Measurements from ENCODE around the gene GJB2.

GJB2 gene

DNA sequence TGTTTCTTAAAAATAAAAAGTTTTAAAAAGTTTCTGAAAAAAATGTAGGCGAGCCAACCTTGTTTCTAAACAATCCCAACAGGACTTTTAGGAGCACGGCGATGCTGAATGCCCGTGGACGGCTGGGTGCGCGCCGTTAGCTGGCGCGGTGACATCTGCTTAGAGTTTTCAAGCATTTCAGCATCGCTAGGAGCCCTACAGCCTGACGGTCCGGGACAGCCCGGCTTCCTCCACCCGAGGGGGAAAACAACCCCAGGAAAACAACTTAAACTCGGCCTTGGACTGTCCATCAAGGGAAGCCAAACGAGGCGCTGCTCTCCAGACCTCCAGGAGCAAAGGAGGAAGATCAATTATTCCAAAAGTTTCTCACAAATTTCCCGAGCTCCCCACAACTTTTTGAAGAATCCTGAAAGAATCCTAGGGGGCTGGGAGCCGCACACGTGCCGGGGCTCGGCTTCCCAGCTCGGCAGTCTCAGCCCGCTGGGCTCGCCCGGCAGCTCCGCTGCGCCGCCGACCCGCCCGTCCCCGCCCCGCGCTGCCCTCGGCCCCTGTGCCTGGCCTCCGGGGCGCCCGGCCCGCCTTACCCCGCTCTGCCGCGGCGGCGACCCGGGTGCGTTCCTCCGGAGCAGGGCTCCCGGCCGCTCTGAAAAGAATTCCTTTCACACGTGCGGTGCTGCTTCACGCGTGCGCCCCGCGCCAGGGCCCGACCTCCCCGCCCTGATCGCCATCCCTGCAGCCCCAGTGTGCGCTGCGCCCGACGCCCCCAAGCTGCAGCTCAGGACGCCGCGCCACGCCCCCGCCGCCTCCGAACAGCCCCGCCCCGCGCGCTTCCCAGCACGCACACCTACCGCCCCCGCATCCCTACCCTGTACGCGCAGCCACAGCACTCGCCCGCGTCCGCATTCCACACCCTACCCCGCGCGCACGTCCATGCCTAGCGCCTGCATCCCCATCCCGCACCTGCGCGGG is 32.1 kb downstream of the GJB2 start, which contains the start of gene GJA3:
Gene GJA3, minus strand, starts transcription at position 747 of the 969 bp plus-strand sequence. CDS start 17,764 bp downstream, outside the sequence.
- TF ChIP-seq EGR1 (IDR thresholded peaks at IDR 0.05) = peak; percentile 99
- no peak for TF ChIP-seq CEBPB (IDR thresholded peaks at IDR 0.05)
- no peak for TF ChIP-seq FOXM1 (IDR thresholded peaks at IDR 0.05; ENCODE audit: borderline replicate concordance, low read depth)

DNA sequence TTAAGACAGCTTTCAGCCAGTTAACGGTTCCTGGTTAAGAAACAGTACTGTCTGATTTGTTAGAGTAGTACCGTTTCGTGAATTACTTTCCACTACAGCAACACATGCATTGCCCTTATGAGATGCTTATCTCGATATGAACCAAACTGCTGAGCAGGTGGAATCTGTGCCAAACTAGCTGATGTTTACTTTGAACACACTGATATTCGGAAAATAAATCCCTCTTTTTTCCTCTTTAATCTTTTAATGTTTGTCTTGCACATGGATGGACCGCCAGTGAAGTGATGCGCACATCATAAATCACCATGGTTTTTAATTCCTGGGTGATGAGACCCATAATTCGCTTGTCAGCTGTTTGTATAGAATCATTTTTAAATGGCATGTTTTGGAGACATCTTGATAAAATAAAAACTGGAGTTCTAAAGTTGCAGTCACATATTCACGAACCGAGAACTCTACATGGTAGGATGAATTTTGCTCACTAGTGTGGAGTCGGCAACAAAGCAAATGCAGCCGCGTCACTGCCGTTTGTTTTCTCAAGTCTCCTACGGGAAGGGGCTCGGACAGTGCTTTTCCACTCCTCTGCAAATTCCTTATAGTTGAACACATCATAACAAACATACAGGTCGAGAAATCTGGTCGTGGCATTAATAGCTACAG is 33.0 kb downstream of the GJB2 start:
- TF ChIP-seq TCF12 (IDR thresholded peaks at IDR 0.05; ENCODE audit: low read depth) (no peak), NFIC (IDR thresholded peaks at IDR 0.05) (no peak), TAF1 (IDR thresholded peaks at IDR 0.05; ENCODE audit: low read depth) (no peak), EGR1 (IDR thresholded peaks at IDR 0.05) (no peak), ZBTB7A (IDR thresholded peaks at IDR 0.05; ENCODE audit: low read depth) (no peak), RAD21 (IDR thresholded peaks at IDR 0.05; ENCODE audit: low read depth) (no peak), EP300 (IDR thresholded peaks at IDR 0.05; ENCODE audit: borderline replicate concordance) (no peak), YY1 (IDR thresholded peaks at IDR 0.05; ENCODE audit: low read depth) (no peak), CREB1 (IDR thresholded peaks at IDR 0.05; ENCODE audit: low read depth) (no peak), CEBPB (IDR thresholded peaks at IDR 0.05) (no peak)
- TF ChIP-seq, protein P1, sequence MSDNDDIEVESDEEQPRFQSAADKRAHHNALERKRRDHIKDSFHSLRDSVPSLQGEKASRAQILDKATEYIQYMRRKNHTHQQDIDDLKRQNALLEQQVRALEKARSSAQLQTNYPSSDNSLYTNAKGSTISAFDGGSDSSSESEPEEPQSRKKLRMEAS (IDR thresholded peaks at IDR 0.05) = no peak
- TF ChIP-seq, protein P2, sequence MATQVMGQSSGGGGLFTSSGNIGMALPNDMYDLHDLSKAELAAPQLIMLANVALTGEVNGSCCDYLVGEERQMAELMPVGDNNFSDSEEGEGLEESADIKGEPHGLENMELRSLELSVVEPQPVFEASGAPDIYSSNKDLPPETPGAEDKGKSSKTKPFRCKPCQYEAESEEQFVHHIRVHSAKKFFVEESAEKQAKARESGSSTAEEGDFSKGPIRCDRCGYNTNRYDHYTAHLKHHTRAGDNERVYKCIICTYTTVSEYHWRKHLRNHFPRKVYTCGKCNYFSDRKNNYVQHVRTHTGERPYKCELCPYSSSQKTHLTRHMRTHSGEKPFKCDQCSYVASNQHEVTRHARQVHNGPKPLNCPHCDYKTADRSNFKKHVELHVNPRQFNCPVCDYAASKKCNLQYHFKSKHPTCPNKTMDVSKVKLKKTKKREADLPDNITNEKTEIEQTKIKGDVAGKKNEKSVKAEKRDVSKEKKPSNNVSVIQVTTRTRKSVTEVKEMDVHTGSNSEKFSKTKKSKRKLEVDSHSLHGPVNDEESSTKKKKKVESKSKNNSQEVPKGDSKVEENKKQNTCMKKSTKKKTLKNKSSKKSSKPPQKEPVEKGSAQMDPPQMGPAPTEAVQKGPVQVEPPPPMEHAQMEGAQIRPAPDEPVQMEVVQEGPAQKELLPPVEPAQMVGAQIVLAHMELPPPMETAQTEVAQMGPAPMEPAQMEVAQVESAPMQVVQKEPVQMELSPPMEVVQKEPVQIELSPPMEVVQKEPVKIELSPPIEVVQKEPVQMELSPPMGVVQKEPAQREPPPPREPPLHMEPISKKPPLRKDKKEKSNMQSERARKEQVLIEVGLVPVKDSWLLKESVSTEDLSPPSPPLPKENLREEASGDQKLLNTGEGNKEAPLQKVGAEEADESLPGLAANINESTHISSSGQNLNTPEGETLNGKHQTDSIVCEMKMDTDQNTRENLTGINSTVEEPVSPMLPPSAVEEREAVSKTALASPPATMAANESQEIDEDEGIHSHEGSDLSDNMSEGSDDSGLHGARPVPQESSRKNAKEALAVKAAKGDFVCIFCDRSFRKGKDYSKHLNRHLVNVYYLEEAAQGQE (IDR thresholded peaks at IDR 0.05; ENCODE audit: low read depth) = no peak

DNA sequence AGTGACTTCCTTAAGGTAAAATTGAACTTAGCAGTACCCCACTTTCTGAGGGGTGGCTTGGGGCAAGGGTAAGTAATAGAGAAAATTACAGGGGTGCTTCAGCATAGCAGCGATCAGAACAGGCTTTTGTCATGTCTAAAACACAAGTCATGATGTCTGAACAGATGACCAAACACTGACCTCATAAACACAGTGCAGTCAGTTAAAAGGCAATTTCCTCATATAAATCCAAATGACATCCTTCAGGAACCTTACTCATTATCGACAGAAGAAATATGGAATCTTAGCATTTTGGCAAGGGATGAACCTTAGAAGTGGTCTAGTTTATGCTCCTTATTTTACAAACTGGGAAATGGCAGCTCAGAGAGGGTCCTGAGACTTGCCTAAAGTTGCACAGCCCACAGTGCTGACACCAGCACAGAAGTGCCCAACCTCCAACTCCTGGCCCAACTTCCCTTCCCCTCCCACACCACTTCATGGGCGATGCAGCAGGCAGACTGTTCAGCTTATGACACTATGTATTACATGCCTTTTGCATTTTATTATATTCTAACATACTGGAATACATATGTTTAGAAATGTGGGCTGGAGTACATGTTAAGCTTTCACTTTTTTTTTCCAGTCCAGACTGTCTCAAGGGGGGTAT is 35.5 kb downstream of the GJB2 start:
- TF ChIP-seq TEAD4 (IDR thresholded peaks at IDR 0.05) = no peak
- TF ChIP-seq EP300 (IDR thresholded peaks at IDR 0.05; ENCODE audit: borderline replicate concordance) = no peak
- no peak for TF ChIP-seq CREB1 (IDR thresholded peaks at IDR 0.05; ENCODE audit: low read depth)
- TF ChIP-seq CEBPB (IDR thresholded peaks at IDR 0.05) = no peak
- TF ChIP-seq EGR1 (IDR thresholded peaks at IDR 0.05) = no peak
- TF ChIP-seq, protein P3, sequence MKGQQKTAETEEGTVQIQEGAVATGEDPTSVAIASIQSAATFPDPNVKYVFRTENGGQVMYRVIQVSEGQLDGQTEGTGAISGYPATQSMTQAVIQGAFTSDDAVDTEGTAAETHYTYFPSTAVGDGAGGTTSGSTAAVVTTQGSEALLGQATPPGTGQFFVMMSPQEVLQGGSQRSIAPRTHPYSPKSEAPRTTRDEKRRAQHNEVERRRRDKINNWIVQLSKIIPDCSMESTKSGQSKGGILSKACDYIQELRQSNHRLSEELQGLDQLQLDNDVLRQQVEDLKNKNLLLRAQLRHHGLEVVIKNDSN (IDR thresholded peaks at IDR 0.05) = no peak

DNA sequence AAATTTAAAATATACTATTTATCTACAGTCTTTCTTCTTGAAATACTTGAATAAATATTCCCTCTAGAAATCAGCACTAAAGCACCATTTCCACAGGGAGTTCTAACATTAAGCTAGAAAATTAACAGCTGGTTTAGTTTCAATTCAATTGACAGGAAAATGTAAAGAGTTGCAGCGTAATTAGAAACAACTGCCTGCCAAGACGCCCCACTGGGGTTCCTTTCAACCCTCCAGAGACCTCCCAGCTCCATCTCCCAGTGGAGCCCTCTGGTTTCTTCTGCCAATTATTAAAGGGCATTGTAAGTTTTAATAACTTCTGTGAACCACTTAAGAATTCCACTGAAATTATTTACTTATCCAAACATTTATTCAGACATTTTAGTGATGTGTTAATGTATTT is 36.0 kb downstream of the GJB2 start:
- TF ChIP-seq, protein P3 (IDR thresholded peaks at IDR 0.05) = no peak
- no peak for TF ChIP-seq CEBPB (IDR thresholded peaks at IDR 0.05)
- TF ChIP-seq, protein P2 (IDR thresholded peaks at IDR 0.05; ENCODE audit: low read depth) = no peak
- no peak for TF ChIP-seq RAD21 (IDR thresholded peaks at IDR 0.05; ENCODE audit: low read depth)
- TF ChIP-seq TCF12 (IDR thresholded peaks at IDR 0.05; ENCODE audit: low read depth) = no peak
- TF ChIP-seq EGR1 (IDR thresholded peaks at IDR 0.05) = no peak

DNA sequence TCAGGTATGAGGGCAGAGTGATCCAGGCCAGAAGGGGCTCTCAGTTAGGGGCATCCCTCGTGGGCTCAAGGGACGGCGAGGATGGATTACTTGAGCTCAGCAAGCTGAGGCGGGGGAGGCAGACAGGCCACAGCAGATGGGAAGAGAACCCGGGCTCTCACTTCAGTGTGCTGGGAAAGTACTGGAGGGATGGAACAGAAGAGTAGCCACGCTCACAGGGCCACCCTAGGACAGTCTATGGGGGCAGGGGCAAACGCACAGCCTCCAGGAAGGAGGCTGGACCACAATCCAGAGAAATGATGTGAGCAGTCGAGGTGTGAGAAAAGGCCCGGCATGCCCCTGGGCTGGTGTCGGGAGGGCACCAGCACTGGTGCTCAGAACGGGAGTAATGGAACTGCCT is 41.1 kb downstream of the GJB2 start:
- TF ChIP-seq TAF1 (IDR thresholded peaks at IDR 0.05; ENCODE audit: low read depth) (no peak), NFIC (IDR thresholded peaks at IDR 0.05) (no peak), RAD21 (IDR thresholded peaks at IDR 0.05; ENCODE audit: low read depth) (no peak), YY1 (IDR thresholded peaks at IDR 0.05; ENCODE audit: low read depth) (no peak), EP300 (IDR thresholded peaks at IDR 0.05; ENCODE audit: borderline replicate concordance) (no peak), TCF12 (IDR thresholded peaks at IDR 0.05; ENCODE audit: low read depth) (no peak), EGR1 (IDR thresholded peaks at IDR 0.05) (no peak), FOXM1 (IDR thresholded peaks at IDR 0.05; ENCODE audit: borderline replicate concordance, low read depth) (no peak), CREB1 (IDR thresholded peaks at IDR 0.05; ENCODE audit: low read depth) (no peak), ZBTB7A (IDR thresholded peaks at IDR 0.05; ENCODE audit: low read depth) (no peak)
- TF ChIP-seq, protein P3 (IDR thresholded peaks at IDR 0.05) = no peak
